Measurements from ENCODE around the gene MYO7A.

MYO7A gene

DNA sequence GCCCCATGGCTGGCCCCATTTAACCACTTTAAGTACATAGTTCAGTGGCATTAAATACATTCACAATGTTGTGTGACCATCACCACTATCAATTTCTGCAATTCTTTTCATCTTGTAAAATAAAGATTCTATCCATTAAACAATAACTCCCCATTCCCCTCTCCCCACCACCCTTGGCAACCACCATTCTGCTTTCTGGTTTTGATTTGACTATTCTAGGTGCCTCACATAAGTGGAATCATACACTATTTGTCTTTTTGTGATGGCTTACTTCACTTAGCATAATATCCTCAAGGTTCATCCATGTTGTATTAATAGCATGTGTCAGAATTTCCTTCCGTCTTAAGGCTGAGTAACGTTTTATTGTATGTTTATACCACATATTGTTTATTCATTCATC is 7.0 kb downstream of the MYO7A start:
- no peak overlapping the region for H3K4me3 ChIP-seq (replicated peaks; ENCODE audit: low read depth, low read length)
- no peak for DNase-seq (ENCODE audit: low read depth)
- TF ChIP-seq, protein P1, sequence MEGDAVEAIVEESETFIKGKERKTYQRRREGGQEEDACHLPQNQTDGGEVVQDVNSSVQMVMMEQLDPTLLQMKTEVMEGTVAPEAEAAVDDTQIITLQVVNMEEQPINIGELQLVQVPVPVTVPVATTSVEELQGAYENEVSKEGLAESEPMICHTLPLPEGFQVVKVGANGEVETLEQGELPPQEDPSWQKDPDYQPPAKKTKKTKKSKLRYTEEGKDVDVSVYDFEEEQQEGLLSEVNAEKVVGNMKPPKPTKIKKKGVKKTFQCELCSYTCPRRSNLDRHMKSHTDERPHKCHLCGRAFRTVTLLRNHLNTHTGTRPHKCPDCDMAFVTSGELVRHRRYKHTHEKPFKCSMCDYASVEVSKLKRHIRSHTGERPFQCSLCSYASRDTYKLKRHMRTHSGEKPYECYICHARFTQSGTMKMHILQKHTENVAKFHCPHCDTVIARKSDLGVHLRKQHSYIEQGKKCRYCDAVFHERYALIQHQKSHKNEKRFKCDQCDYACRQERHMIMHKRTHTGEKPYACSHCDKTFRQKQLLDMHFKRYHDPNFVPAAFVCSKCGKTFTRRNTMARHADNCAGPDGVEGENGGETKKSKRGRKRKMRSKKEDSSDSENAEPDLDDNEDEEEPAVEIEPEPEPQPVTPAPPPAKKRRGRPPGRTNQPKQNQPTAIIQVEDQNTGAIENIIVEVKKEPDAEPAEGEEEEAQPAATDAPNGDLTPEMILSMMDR (IDR thresholded peaks at IDR 0.05; ENCODE audit: low read length, missing control alignments), result no peak

GRCh38 chr11:77136074-77136473 is 8.0 kb downstream of the MYO7A start:
- TF ChIP-seq, protein P1 (IDR thresholded peaks at IDR 0.05; ENCODE audit: low read length, missing control alignments), result no peak
- peak; percentile 34 for DNase-seq (ENCODE audit: low read depth)
- no peak overlapping the region for H3K4me3 ChIP-seq (replicated peaks; ENCODE audit: low read depth, low read length)

- H3K4me3 ChIP-seq (replicated peaks; ENCODE audit: low read depth, low read length), result no peak overlapping the region
- DNase-seq (ENCODE audit: low read depth), result no peak
- TF ChIP-seq, protein P1 (IDR thresholded peaks at IDR 0.05; ENCODE audit: low read length, missing control alignments), result no peak
These were observed 8.9 kb downstream of the MYO7A start for GRCh38 chr11:77136784-77137420.

DNA sequence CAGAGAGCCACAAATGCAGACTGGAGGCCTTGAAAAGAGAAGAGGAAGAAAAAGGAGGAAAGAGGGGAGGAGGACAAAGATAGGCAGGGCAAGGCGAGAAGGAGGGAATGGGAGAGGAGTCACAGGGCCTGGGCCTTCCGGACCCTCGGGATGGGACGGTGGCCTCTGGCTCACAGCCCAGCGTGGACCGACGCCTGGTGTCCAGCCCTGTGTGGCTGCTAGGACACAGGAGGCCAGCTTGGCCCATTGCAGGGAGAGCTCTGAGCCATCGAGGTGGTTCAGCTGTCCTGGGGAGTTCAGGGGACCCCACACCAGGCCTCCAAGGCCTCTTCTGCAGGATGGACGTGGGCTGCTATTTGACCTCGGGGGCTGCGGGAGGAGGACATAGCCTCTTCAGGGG is 9.4 kb downstream of the MYO7A start:
- no peak for DNase-seq (ENCODE audit: low read depth)
- TF ChIP-seq, protein P1 (IDR thresholded peaks at IDR 0.05; ENCODE audit: low read length, missing control alignments), result no peak
- no peak overlapping the region for H3K4me3 ChIP-seq (replicated peaks; ENCODE audit: low read depth, low read length)

GRCh38 chr11:77138106-77138649 is 10.1 kb downstream of the MYO7A start:
- DNase-seq (ENCODE audit: low read depth), result no peak
- TF ChIP-seq, protein P1 (IDR thresholded peaks at IDR 0.05; ENCODE audit: low read length, missing control alignments), result no peak
- no peak overlapping the region for H3K4me3 ChIP-seq (replicated peaks; ENCODE audit: low read depth, low read length)

- H3K4me3 ChIP-seq (replicated peaks; ENCODE audit: low read depth, low read length), result no peak overlapping the region
These were observed 11.2 kb downstream of the MYO7A start for GRCh38 chr11:77139201-77139600.

More at GRCh38 chr11:77139201-77139600, 11.2 kb downstream of the MYO7A start:
- no peak for DNase-seq (ENCODE audit: low read depth)
- TF ChIP-seq, protein P1 (IDR thresholded peaks at IDR 0.05; ENCODE audit: low read length, missing control alignments), result no peak

Measured in fibroblast of pulmonary artery (primary cell).